H1 (cell line): ENCODE results near the gene SLC22A14. TPM values are rescaled to one million over a fixed set of nuclear protein-coding genes. Genes with fewer than 3 reads are reported as not detected.

Experiments
- CTCF ChIA-PET: fragments of 300-600 bp; sonication (Branson Sonifier 250); formaldehyde crosslinking; loops from one replicate; lab custom pipeline; 2021; ENCODE audit not compliant: partially characterized antibody; lab: Charles Lee
- POLR2A ChIA-PET: fragments of 300-600 bp; sonication (Branson Sonifier 250); formaldehyde crosslinking; loops from one replicate; lab custom pipeline; 2021; ENCODE audit warnings: inconsistent platforms; ENCODE audit not compliant: partially characterized antibody; lab: Charles Lee
- DNase-seq, 2 experiments: peaks; one replicate each; pipeline versions ENCODE4 v3.0.0 to v3.0.0-alpha.2; 2010 to 2022; ENCODE audit warnings: low spot score in 2 of 2, low read depth in 1 of 2, mixed read lengths in 1 of 2
- FAIRE-seq: peaks from 2 replicates; lab custom pipeline; 2011; peaks lifted over from hg19 to GRCh38; lab: Jason Lieb, UNC
- H2AFZ ChIP-seq: 2 replicates; pipeline ENCODE4 v1.8.1; 2012; ENCODE audit warnings: low read length, inconsistent platforms
- H2AK5ac ChIP-seq: 2 replicates; pipeline ENCODE4 v1.6.1; 2013; ENCODE audit warnings: low read depth, low read length
- H2BK120ac ChIP-seq: replicated peaks from 2 replicates; pipeline ENCODE3; 2013; ENCODE audit warnings: low read depth, low read length, inconsistent platforms
- H2BK12ac ChIP-seq: 2 replicates; pipeline ENCODE4 v1.6.1; 2013; ENCODE audit warnings: low read depth, low read length
- H2BK15ac ChIP-seq: 2 replicates; pipeline ENCODE4 v1.6.1; 2013; ENCODE audit warnings: low read length
- H2BK20ac ChIP-seq: 2 replicates; pipeline ENCODE4 v1.6.1; 2013; ENCODE audit warnings: low read length
- H2BK5ac ChIP-seq: 2 replicates; pipeline ENCODE4 v1.6.1; 2013; ENCODE audit warnings: low read depth, low read length
- H3K14ac ChIP-seq: 2 replicates; pipeline ENCODE4 v1.6.1; 2013; ENCODE audit warnings: inconsistent platforms; ENCODE audit not compliant: insufficient read length
- H3K18ac ChIP-seq: 2 replicates; pipeline ENCODE4 v1.6.1; 2013; ENCODE audit warnings: low read length; ENCODE audit errors: extremely low read depth
- H3K23ac ChIP-seq: 2 replicates; pipeline ENCODE4 v1.6.1; 2013; ENCODE audit warnings: inconsistent platforms; ENCODE audit not compliant: insufficient read length
- H3K23me2 ChIP-seq: 2 replicates; pipeline ENCODE4 v1.6.1; 2013; ENCODE audit warnings: low read depth, low read length
- H3K27ac ChIP-seq: 2 replicates; pipeline ENCODE4 v1.6.1; 2011; ENCODE audit warnings: low read depth, low read length, inconsistent platforms
- H3K27me3 ChIP-seq, 4 experiments: replicated peaks in 1 of 4; 1 replicate in 1 of 4; 2 replicates in 3 of 4; pipeline versions ENCODE4 v1.6.1 to v1.8.1; 2011 to 2013; ENCODE audit warnings: low read length in 3 of 4, mild to moderate bottlenecking in 3 of 4, inconsistent platforms in 2 of 4, mixed read lengths in 2 of 4, moderate library complexity in 1 of 4; ENCODE audit not compliant: control insufficient read depth in 3 of 4, insufficient read depth in 3 of 4; ENCODE audit errors: extremely low read depth in 1 of 4
- H3K36me3 ChIP-seq, 4 experiments: 2 replicates each; pipeline versions ENCODE4 v1.6.1 to v1.8.1; 2011 to 2013; ENCODE audit warnings: mild to moderate bottlenecking in 4 of 4, low read length in 3 of 4, moderate library complexity in 2 of 4, control low read depth in 1 of 4, inconsistent platforms in 1 of 4; ENCODE audit not compliant: insufficient read depth in 4 of 4, control insufficient read depth in 2 of 4
- H3K4ac ChIP-seq: replicated peaks from 2 replicates; pipeline ENCODE3; 2013; ENCODE audit warnings: low read length, low read depth, mixed read lengths, inconsistent platforms; ENCODE audit not compliant: insufficient read length
- H3K4me1 ChIP-seq, 4 experiments: replicated peaks in 1 of 4; 1 replicate in 1 of 4; 2 replicates in 3 of 4; pipeline versions ENCODE4 v1.6.1 to v1.8.1; 2011 to 2013; ENCODE audit warnings: low read length in 3 of 4, inconsistent platforms in 2 of 4, mixed read lengths in 1 of 4; ENCODE audit not compliant: insufficient read depth in 4 of 4, control insufficient read depth in 3 of 4
- H3K4me2 ChIP-seq, 2 experiments: 2 replicates each; pipeline versions ENCODE4 v1.6.1 to v1.8.1; 2011 to 2013; ENCODE audit warnings: low read depth in 2 of 2, low read length in 2 of 2, control low read depth in 1 of 2, inconsistent platforms in 1 of 2, mild to moderate bottlenecking in 1 of 2; ENCODE audit not compliant: insufficient read depth in 1 of 2
- H3K4me3 ChIP-seq, 4 experiments: fragments of 200-600, 300-600 bp in 1 of 4; sonication (generic), shearing (Covaris generic), sonication (Bioruptor Twin) in 1 of 4; 2 replicates each; pipeline versions ENCODE4 v1.5.1 to v1.8.1; 2011 to 2016; ENCODE audit warnings: low read length in 4 of 4, low read depth in 3 of 4, control low read depth in 2 of 4, inconsistent platforms in 2 of 4, mild to moderate bottlenecking in 2 of 4, mixed read lengths in 1 of 4, moderate library complexity in 1 of 4; ENCODE audit not compliant: insufficient read depth in 2 of 4; ENCODE audit errors: extremely low read depth in 1 of 4
- H3K56ac ChIP-seq: replicated peaks from 2 replicates; pipeline ENCODE3; 2013; ENCODE audit warnings: low read depth, mild to moderate bottlenecking, mixed read lengths, low read length, inconsistent platforms; ENCODE audit not compliant: insufficient read length
- H3K79me1 ChIP-seq: 2 replicates; pipeline ENCODE4 v1.6.1; 2013; ENCODE audit warnings: low read depth, low read length, control low read depth
- H3K79me2 ChIP-seq, 2 experiments: 2 replicates each; pipeline versions ENCODE4 v1.6.1 to v1.8.1; 2012 to 2013; ENCODE audit warnings: low read length in 2 of 2, mild to moderate bottlenecking in 2 of 2, inconsistent platforms in 1 of 2; ENCODE audit not compliant: insufficient read depth in 2 of 2, control insufficient read depth in 1 of 2
- H3K9ac ChIP-seq, 4 experiments: replicated peaks in 1 of 4; 1 replicate in 1 of 4; 2 replicates in 3 of 4; pipeline versions ENCODE4 v1.6.1 to v1.8.1; 2011 to 2013; ENCODE audit warnings: low read depth in 3 of 4, low read length in 3 of 4, control low read depth in 2 of 4, mild to moderate bottlenecking in 2 of 4, moderate library complexity in 2 of 4, inconsistent platforms in 1 of 4; ENCODE audit errors: extremely low read depth in 1 of 4
- H3K9me3 ChIP-seq, 2 experiments: 2 replicates each; pipeline versions ENCODE4 v1.6.1 to v1.8.1; 2012 to 2013; ENCODE audit warnings: mild to moderate bottlenecking in 2 of 2, moderate library complexity in 2 of 2, control low read depth in 1 of 2, inconsistent platforms in 1 of 2, low read depth in 1 of 2, low read length in 1 of 2, mixed read lengths in 1 of 2; ENCODE audit not compliant: insufficient read depth in 2 of 2
- H4K20me1 ChIP-seq, 2 experiments: replicated peaks in 1 of 2; 2 replicates each; pipeline versions ENCODE3 to v1.8.1; 2011 to 2013; ENCODE audit warnings: inconsistent platforms in 2 of 2, low read length in 2 of 2, mild to moderate bottlenecking in 1 of 2; ENCODE audit not compliant: insufficient read depth in 2 of 2, control insufficient read depth in 1 of 2
- H4K5ac ChIP-seq: 2 replicates; pipeline ENCODE4 v1.6.1; 2013; ENCODE audit warnings: low read length, low read depth, mixed read lengths, inconsistent platforms; ENCODE audit not compliant: insufficient read length
- H4K8ac ChIP-seq: 2 replicates; pipeline ENCODE4 v1.8.0; 2013; ENCODE audit warnings: mild to moderate bottlenecking, moderate library complexity, low read length, inconsistent platforms; ENCODE audit not compliant: insufficient read depth; ENCODE audit errors: extremely low read depth
- H4K91ac ChIP-seq: replicated peaks from 2 replicates; pipeline ENCODE3; 2013; ENCODE audit warnings: low read length, mixed read lengths, inconsistent platforms; ENCODE audit not compliant: insufficient read length
- BCL11A ChIP-seq, 2 experiments: IDR thresholded peaks; one replicate each; pipeline ENCODE4 v1.6.1; 2011; ENCODE audit warnings: low read depth in 2 of 2, low read length in 2 of 2, mild to moderate bottlenecking in 2 of 2
- BRCA1 ChIP-seq: IDR thresholded peaks from 2 replicates; pipeline ENCODE4 v1.6.1; 2012; ENCODE audit warnings: low read depth, low read length, improper control_type of control experiment
- KDM5A ChIP-seq: fragments of 200-600 bp; IDR thresholded peaks from 2 replicates; pipeline ENCODE4 v1.7.1; 2012; ENCODE audit warnings: mild to moderate bottlenecking, low read length, inconsistent platforms, mixed read lengths
- NANOG ChIP-seq: IDR thresholded peaks from 2 replicates; pipeline ENCODE4 v1.6.1; 2011; ENCODE audit warnings: low read length, low read depth, mild to moderate bottlenecking, inconsistent platforms; ENCODE audit not compliant: insufficient read depth, poor library complexity, severe bottlenecking
- NRF1 ChIP-seq: IDR thresholded peaks from 2 replicates; pipeline ENCODE4 v1.6.1; 2011; ENCODE audit warnings: mild to moderate bottlenecking, low read depth, low read length, improper control_type of control experiment
- YY1 ChIP-seq: IDR thresholded peaks from 2 replicates; pipeline ENCODE4 v1.6.1; 2011; ENCODE audit warnings: low read depth, mild to moderate bottlenecking, low read length
- WGBS, 2 experiments: shearing (Covaris generic) in 1 of 2; methylation state at CpG; one replicate each; pipeline versions ENCODE4 v1.1.6 to v1.1.7; 2013 to 2015; ENCODE audit warnings: low lambda C conversion rate in 2 of 2, mixed read lengths in 2 of 2, inconsistent platforms in 1 of 2, low coverage in 1 of 2, missing lambda C conversion rate in 1 of 2; ENCODE audit not compliant: insufficient replicate concordance in 2 of 2, insufficient coverage in 1 of 2, insufficient read length in 1 of 2; ENCODE audit errors: extremely low coverage in 1 of 2, missing lambda C conversion rate in 1 of 2; 5-methylcytosine and 5-hydroxymethylcytosine counted together
- polyA plus RNA-seq, 7 experiments: library from polyadenylated mRNA; depleted of rRNA in 3 of 7; stranded (reverse) in 5 of 7; unstranded in 2 of 7; fragments of >200 nt in 5 of 7; fragments of 200-250 nt in 2 of 7; gene quantifications; 1 replicate in 5 of 7; 2 replicates in 1 of 7; 4 replicates in 1 of 7; pipeline versions ENCODE4 v1.2.1 to v1.2.3, GENCODE V29; 2011 to 2013; ENCODE audit warnings: missing spikeins in 2 of 7, mixed read lengths in 2 of 7
- total RNA-seq: library from RNA; stranded (reverse); fragmentation: NEBNext Ultra II Directional; extraction: Animal tissue kit (Norgen Biotek cat#: 25700); gene quantifications from 2 replicates; pipeline ENCODE4 v1.2.1, GENCODE V29; 2021
- TF ChIP-seq, protein P1 (sequence below): IDR thresholded peaks from 2 replicates; pipeline ENCODE4 v1.6.1; 2011; ENCODE audit warnings: low read depth, mild to moderate bottlenecking, low read length; ENCODE audit not compliant: insufficient read depth

The SLC22A14 gene
- total and polyA plus RNA-seq, 2 of the 8 experiments (the other 6 are each of a cell fraction or from before 2014, with no cell fraction given) = 0.03 TPM; not detected in 1

DNA sequence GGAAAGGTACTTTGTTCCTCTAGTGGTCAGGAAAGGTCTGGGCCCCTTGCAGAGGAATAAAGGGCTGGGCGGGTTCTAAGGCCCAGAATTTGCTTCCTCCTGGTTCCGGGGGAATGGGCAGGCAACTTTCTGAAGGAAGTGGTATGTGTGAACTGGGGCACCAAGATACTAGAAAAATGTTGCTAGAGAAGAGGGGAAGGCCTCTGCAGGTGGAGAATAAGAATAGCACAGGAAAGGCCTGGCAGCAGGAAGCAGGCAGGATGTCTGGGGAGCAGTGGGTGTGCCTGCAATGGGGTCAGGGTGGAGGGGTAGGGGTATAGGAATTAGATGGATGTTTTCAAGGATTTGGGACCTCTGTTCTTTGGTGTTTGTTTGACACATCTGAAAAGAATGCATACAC, 14.4 kb upstream of the SLC22A14 start:
- Histone ChIP-seq H3K23me2 (0 out of 2 replicates have a peak, but pooled peaks cover 3% of the 10 kb centered on the region), H2BK15ac (no peak overlapping the region), H2BK120ac (no peak overlapping the region), H2BK12ac (no peak overlapping the region), H3K56ac (no peak overlapping the region), H2BK5ac (no peak overlapping the region), H3K79me2 (no peaks in the 10 kb centered on the region), H3K23ac (no peak overlapping the region), H3K27ac (no peak overlapping the region), H3K27me3 (no peaks in the 10 kb centered on the region; a peak in 1 of 7 replicates), H4K20me1 (no peaks in the 10 kb centered on the region), H3K79me1 (no peaks in the 10 kb centered on the region), H4K5ac (no peak overlapping the region), H3K4ac (no peak overlapping the region), H3K14ac (no peak overlapping the region), H3K9ac (no peak overlapping the region), H3K4me1 (peaks cover 0 to 10% (median 3%) of the 10 kb centered on the region in 4 experiments; a peak in 3 of 7 replicates), H3K18ac (no peak overlapping the region), H4K91ac (no peak overlapping the region), H2AFZ (no peak overlapping the region), H2BK20ac (no peak overlapping the region), H3K9me3 (no peaks in the 10 kb centered on the region), H3K4me2 (no peak overlapping the region), H2AK5ac (no peak overlapping the region), H4K8ac (no peak overlapping the region), H3K4me3 (no peak overlapping the region), H3K36me3 (no peaks in the 10 kb centered on the region)
- no peak for TF ChIP-seq KDM5A
- TF ChIP-seq YY1 = no peak
- no peak for TF ChIP-seq NRF1
- TF ChIP-seq BRCA1 = no peak
- no peak for TF ChIP-seq NANOG
- TF ChIP-seq, protein P1, sequence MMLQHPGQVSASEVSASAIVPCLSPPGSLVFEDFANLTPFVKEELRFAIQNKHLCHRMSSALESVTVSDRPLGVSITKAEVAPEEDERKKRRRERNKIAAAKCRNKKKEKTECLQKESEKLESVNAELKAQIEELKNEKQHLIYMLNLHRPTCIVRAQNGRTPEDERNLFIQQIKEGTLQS = no peak
- no peak for TF ChIP-seq BCL11A (IDR thresholded peaks at IDR 0.05; ENCODE audit: low read depth in 2 of 2, low read length in 2 of 2)
- POLR2A ChIA-PET = no interaction called here
- WGBS, 2 experiments = 82% methylated on average over 2 of the region's 2 CpGs; no CpG with 5 or more reads in 1 of the 2 experiments
- DNase-seq (no peak), FAIRE-seq (no peak)
- CTCF ChIA-PET = no interaction called here
